SK-N-SH (cell line): Measurements from ENCODE around the gene CCNY. TPM values are rescaled to one million over a fixed set of nuclear protein-coding genes. Genes with fewer than 3 reads are reported as not detected.

Experiments
- CTCF ChIA-PET: fragments of 300-600, 350-600 bp; formaldehyde crosslinking; extraction: SDS; loops from one replicate; lab custom pipeline; 2021; lab: Yijun Ruan, JAX
- POLR2A ChIA-PET: fragments of 350-600 bp; sonication (Branson Sonifier 250); formaldehyde crosslinking; extraction: SDS; loops from one replicate; lab custom pipeline; 2020; ENCODE audit warnings: antibody characterized with exemption, inconsistent platforms; lab: Yijun Ruan, JAX
- DNase-seq: peaks from one replicate; pipeline ENCODE4 v3.0.0; 2012
- H2AFZ ChIP-seq: fragments of 200-600 bp; sonication (generic); 2 replicates; pipeline ENCODE4 v1.8.1; 2016; ENCODE audit warnings: antibody characterized with exemption, mild to moderate bottlenecking, low read depth
- H3F3A ChIP-seq: fragments of 200-600 bp; sonication (generic); replicated peaks from 2 replicates; pipeline ENCODE3; 2016; ENCODE audit warnings: antibody characterized with exemption, mild to moderate bottlenecking; ENCODE audit not compliant: insufficient read depth
- H3K27ac ChIP-seq, 2 experiments: fragments of 200-500 bp in 1 of 2; fragments of 200-600 bp in 1 of 2; sonication (Bioruptor generic) in 1 of 2; sonication (generic), shearing (Covaris generic) in 1 of 2; 2 replicates each; pipeline versions ENCODE4 v1.5.1 to v1.6.1; 2014 to 2016; ENCODE audit warnings: low read depth in 2 of 2, inconsistent platforms in 1 of 2, low read length in 1 of 2, mild to moderate bottlenecking in 1 of 2, mixed read lengths in 1 of 2
- H3K27me3 ChIP-seq: fragments of 200-600 bp; sonication (generic), shearing (Covaris generic); 2 replicates; pipeline ENCODE4 v1.6.1; 2016; ENCODE audit warnings: mixed run types; ENCODE audit not compliant: insufficient read depth
- H3K36me3 ChIP-seq, 2 experiments: fragments of 200-500 bp in 1 of 2; fragments of 200-600 bp in 1 of 2; sonication (Bioruptor generic) in 1 of 2; sonication (generic) in 1 of 2; replicated peaks in 1 of 2; 2 replicates each; pipeline versions ENCODE3 to v1.5.1; 2014 to 2016; ENCODE audit warnings: low read length in 1 of 2, mild to moderate bottlenecking in 1 of 2; ENCODE audit not compliant: insufficient read depth in 2 of 2, control insufficient read depth in 1 of 2
- H3K4me1 ChIP-seq, 2 experiments: fragments of 200-500 bp in 1 of 2; fragments of 200-600 bp in 1 of 2; sonication (Bioruptor generic) in 1 of 2; sonication (generic), shearing (Covaris generic) in 1 of 2; 2 replicates each; pipeline versions ENCODE4 v1.5.1 to v1.6.1; 2014 to 2016; ENCODE audit warnings: low read depth in 1 of 2, low read length in 1 of 2, mixed run types in 1 of 2; ENCODE audit not compliant: insufficient read depth in 2 of 2, control insufficient read depth in 1 of 2
- H3K4me2 ChIP-seq: fragments of 200-600 bp; sonication (generic), shearing (Covaris generic); 2 replicates; pipeline ENCODE4 v1.6.1; 2017; ENCODE audit warnings: mixed run types
- H3K4me3 ChIP-seq, 2 experiments: fragments of 200-500 bp in 1 of 2; fragments of 200-600 bp in 1 of 2; sonication (Bioruptor generic) in 1 of 2; sonication (generic), shearing (Covaris generic) in 1 of 2; 2 replicates each; pipeline versions ENCODE4 v1.5.1 to v1.8.1; 2014 to 2016; ENCODE audit warnings: low read depth in 2 of 2, inconsistent platforms in 1 of 2, low read length in 1 of 2, mild to moderate bottlenecking in 1 of 2, mixed read lengths in 1 of 2, moderate library complexity in 1 of 2
- H3K79me2 ChIP-seq: fragments of 200-600 bp; sonication (generic); 2 replicates; pipeline ENCODE4 v1.8.1; 2017; ENCODE audit warnings: mild to moderate bottlenecking; ENCODE audit not compliant: insufficient read depth
- H3K9ac ChIP-seq: fragments of 200-600 bp; sonication (generic); 2 replicates; pipeline ENCODE4 v1.6.1; 2017; ENCODE audit warnings: mixed run types
- H3K9me2 ChIP-seq: fragments of 200-600 bp; sonication (generic); 2 replicates; pipeline ENCODE4 v1.6.1; 2017; ENCODE audit warnings: mixed run types
- H3K9me3 ChIP-seq: fragments of 200-600 bp; sonication (generic); 2 replicates; pipeline ENCODE4 v1.6.1; 2017; ENCODE audit warnings: mixed run types, mild to moderate bottlenecking, moderate library complexity
- H4K20me1 ChIP-seq: fragments of 200-600 bp; sonication (generic); 2 replicates; pipeline ENCODE4 v1.6.1; 2017; ENCODE audit warnings: mild to moderate bottlenecking, mixed run types; ENCODE audit not compliant: insufficient read depth
- ELF1 ChIP-seq: IDR thresholded peaks from 2 replicates; pipeline ENCODE4 v1.4.0; 2012
- EP300 ChIP-seq, 2 experiments: IDR thresholded peaks; 2 replicates each; pipeline versions ENCODE4 v1.4.0 to v1.6.1; 2012; ENCODE audit warnings: borderline replicate concordance in 1 of 2, low read depth in 1 of 2, low read length in 1 of 2
- EZH2phosphoT487 ChIP-seq: fragments of 200-600 bp; sonication (generic); IDR thresholded peaks from 2 replicates; pipeline ENCODE4 v1.6.1; 2017; ENCODE audit warnings: low read depth, mixed run types, mild to moderate bottlenecking, antibody characterized with exemption, moderate library complexity, borderline replicate concordance
- FOSL2 ChIP-seq: IDR thresholded peaks from 2 replicates; pipeline ENCODE4 v1.4.0; 2012; ENCODE audit warnings: low read depth, mild to moderate bottlenecking, moderate library complexity, borderline replicate concordance
- FOXJ3 ChIP-seq: sonication (generic); formaldehyde crosslinking; IDR thresholded peaks from 2 replicates; pipeline ENCODE4 v1.5.1; 2020; ENCODE audit warnings: mild to moderate bottlenecking, missing genetic modification reagents
- FOXM1 ChIP-seq: IDR thresholded peaks from 2 replicates; pipeline ENCODE4 v1.4.0; 2012; ENCODE audit warnings: low read depth, mild to moderate bottlenecking
- GABPA ChIP-seq: IDR thresholded peaks from 2 replicates; pipeline ENCODE4 v1.4.0; 2012; ENCODE audit warnings: low read depth, mild to moderate bottlenecking
- GATA2 ChIP-seq: sonication (generic); formaldehyde crosslinking; IDR thresholded peaks from 2 replicates; pipeline ENCODE4 v1.5.0; 2020; ENCODE audit warnings: mild to moderate bottlenecking, missing genetic modification reagents
- NFIC ChIP-seq: IDR thresholded peaks from 2 replicates; pipeline ENCODE4 v1.4.0; 2012; ENCODE audit warnings: borderline replicate concordance
- RAD21 ChIP-seq: IDR thresholded peaks from 2 replicates; pipeline ENCODE4 v1.6.1; 2012; ENCODE audit warnings: mild to moderate bottlenecking, low read length
- RCOR1 ChIP-seq: fragments of 150-350 bp; IDR thresholded peaks from 2 replicates; pipeline ENCODE4 v1.6.1; 2017; ENCODE audit warnings: antibody characterized with exemption, low read length
- SIN3A ChIP-seq: IDR thresholded peaks from 2 replicates; pipeline ENCODE4 v1.6.1; 2012; ENCODE audit warnings: low read depth, mild to moderate bottlenecking, low read length, moderate library complexity, borderline replicate concordance
- SMC3 ChIP-seq: IDR thresholded peaks from 2 replicates; pipeline ENCODE4 v1.6.1; 2012; ENCODE audit warnings: low read depth, low read length, improper control_type of control experiment
- TAF1 ChIP-seq: IDR thresholded peaks from 2 replicates; pipeline ENCODE4 v1.6.1; 2012; ENCODE audit warnings: low read depth, mild to moderate bottlenecking, low read length, moderate library complexity, borderline replicate concordance
- WGBS: methylation state at CpG from one replicate; pipeline ENCODE4 v1.1.6; 2017; ENCODE audit warnings: low lambda C conversion rate; 5-methylcytosine and 5-hydroxymethylcytosine counted together
- polyA plus RNA-seq, 3 experiments: library from polyadenylated mRNA; depleted of rRNA; stranded (reverse); fragments of >200 nt; gene quantifications; 2 replicates each; pipeline ENCODE4 v1.2.3, GENCODE V29; 2012
- TF ChIP-seq, protein P1 (sequence below): IDR thresholded peaks from 2 replicates; pipeline ENCODE4 v1.6.1; 2012; ENCODE audit warnings: mild to moderate bottlenecking, low read depth, low read length, moderate library complexity
- TF ChIP-seq, protein P2 (sequence below): fragments of 150-350 bp; IDR thresholded peaks from 2 replicates; pipeline ENCODE4 v1.6.1; 2017; ENCODE audit warnings: antibody characterized with exemption, low read length, low read depth, borderline replicate concordance
- TF ChIP-seq, protein P3 (sequence below): fragments of 200-600 bp; sonication (generic); IDR thresholded peaks from 2 replicates; pipeline ENCODE4 v1.6.1; 2017; ENCODE audit warnings: antibody characterized with exemption, mild to moderate bottlenecking, moderate library complexity
- TF ChIP-seq, protein P4 (sequence below): fragments of 150-350 bp; IDR thresholded peaks from 2 replicates; pipeline ENCODE4 v1.6.1; 2016; ENCODE audit warnings: mild to moderate bottlenecking, low read depth, low read length
- TF ChIP-seq, protein P5 (sequence below): IDR thresholded peaks from 2 replicates; pipeline ENCODE4 v1.4.0; 2012; ENCODE audit warnings: low read depth, borderline replicate concordance

CCNY gene
- polyA plus RNA-seq, 1 of the 3 experiments (the other 2 are of a cell fraction) = 29.4 TPM

DNA sequence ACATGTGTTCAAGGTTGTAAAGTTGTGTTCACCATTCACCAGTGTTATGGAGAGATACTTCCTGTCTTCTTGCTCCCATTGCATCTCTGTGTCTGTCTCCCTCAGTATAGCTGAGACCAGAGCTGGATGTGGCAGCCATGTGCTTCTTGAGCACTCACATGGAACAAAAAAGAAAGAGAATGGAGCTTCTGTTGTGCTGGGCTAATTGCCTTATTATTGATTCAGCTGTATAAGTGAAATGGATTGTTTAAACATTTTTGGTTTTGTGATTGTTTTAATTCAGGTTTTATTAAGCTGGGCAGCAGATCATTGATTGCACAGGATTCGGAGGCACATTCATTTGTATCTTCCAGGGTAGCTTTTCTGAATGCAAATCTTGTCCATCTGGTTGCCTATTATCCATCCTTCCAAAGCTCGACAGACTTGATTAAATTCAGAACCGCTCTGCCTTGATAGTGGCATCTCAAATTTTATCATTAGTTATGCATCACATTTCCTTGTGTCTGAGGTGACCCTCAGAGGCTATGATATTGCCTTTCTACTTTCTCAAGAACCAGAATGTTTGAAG lies 119.9 kb downstream of the CCNY start:
- H3K36me3 ChIP-seq = no peaks in the 10 kb centered on the region
- H3K4me3 ChIP-seq = no peak overlapping the region
- no peak overlapping the region for H3K27ac ChIP-seq
- no peak overlapping the region for H2AFZ ChIP-seq
- peaks cover 84% of the 10 kb centered on the region for H3K79me2 ChIP-seq
- H3K9me2 ChIP-seq = no peaks in the 10 kb centered on the region
- H3K9me3 ChIP-seq = no peaks in the 10 kb centered on the region
- POLR2A ChIA-PET = no interaction called here
- H3K4me2 ChIP-seq = no peak overlapping the region
- no peak for TF ChIP-seq SIN3A
- no peak for TF ChIP-seq SMC3
- no peak for TF ChIP-seq FOSL2
- TF ChIP-seq, protein P1, sequence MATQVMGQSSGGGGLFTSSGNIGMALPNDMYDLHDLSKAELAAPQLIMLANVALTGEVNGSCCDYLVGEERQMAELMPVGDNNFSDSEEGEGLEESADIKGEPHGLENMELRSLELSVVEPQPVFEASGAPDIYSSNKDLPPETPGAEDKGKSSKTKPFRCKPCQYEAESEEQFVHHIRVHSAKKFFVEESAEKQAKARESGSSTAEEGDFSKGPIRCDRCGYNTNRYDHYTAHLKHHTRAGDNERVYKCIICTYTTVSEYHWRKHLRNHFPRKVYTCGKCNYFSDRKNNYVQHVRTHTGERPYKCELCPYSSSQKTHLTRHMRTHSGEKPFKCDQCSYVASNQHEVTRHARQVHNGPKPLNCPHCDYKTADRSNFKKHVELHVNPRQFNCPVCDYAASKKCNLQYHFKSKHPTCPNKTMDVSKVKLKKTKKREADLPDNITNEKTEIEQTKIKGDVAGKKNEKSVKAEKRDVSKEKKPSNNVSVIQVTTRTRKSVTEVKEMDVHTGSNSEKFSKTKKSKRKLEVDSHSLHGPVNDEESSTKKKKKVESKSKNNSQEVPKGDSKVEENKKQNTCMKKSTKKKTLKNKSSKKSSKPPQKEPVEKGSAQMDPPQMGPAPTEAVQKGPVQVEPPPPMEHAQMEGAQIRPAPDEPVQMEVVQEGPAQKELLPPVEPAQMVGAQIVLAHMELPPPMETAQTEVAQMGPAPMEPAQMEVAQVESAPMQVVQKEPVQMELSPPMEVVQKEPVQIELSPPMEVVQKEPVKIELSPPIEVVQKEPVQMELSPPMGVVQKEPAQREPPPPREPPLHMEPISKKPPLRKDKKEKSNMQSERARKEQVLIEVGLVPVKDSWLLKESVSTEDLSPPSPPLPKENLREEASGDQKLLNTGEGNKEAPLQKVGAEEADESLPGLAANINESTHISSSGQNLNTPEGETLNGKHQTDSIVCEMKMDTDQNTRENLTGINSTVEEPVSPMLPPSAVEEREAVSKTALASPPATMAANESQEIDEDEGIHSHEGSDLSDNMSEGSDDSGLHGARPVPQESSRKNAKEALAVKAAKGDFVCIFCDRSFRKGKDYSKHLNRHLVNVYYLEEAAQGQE = no peak
- no peak for TF ChIP-seq EP300 (IDR thresholded peaks at IDR 0.05; ENCODE audit: borderline replicate concordance in 1 of 2, low read depth in 1 of 2, low read length in 1 of 2)
- TF ChIP-seq, protein P2, sequence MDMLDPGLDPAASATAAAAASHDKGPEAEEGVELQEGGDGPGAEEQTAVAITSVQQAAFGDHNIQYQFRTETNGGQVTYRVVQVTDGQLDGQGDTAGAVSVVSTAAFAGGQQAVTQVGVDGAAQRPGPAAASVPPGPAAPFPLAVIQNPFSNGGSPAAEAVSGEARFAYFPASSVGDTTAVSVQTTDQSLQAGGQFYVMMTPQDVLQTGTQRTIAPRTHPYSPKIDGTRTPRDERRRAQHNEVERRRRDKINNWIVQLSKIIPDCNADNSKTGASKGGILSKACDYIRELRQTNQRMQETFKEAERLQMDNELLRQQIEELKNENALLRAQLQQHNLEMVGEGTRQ = no peak
- TF ChIP-seq FOXM1 = no peak
- no peak for TF ChIP-seq RAD21
- no peak for TF ChIP-seq RCOR1
- no peak for TF ChIP-seq NFIC
- no peak for TF ChIP-seq ELF1
- peaks cover 20 to 23% of the 10 kb centered on the region in 2 experiments for H3K4me1 ChIP-seq
- no peaks in the 10 kb centered on the region for H3F3A ChIP-seq
- no peaks in the 10 kb centered on the region for H3K27me3 ChIP-seq
- DNase-seq = no peak
- WGBS = 84% methylated on average over 3 of the region's 3 CpGs
- H4K20me1 ChIP-seq = peaks cover 78% of the 10 kb centered on the region
- CTCF ChIA-PET = interaction anchor here (1.1 to 1.2 kb wide), 2 partner anchors 35 to 75 kb away, joined by 3 to 4 read pairs; no protein-coding TSS in a partner anchor
- no peak overlapping the region for H3K9ac ChIP-seq

DNA sequence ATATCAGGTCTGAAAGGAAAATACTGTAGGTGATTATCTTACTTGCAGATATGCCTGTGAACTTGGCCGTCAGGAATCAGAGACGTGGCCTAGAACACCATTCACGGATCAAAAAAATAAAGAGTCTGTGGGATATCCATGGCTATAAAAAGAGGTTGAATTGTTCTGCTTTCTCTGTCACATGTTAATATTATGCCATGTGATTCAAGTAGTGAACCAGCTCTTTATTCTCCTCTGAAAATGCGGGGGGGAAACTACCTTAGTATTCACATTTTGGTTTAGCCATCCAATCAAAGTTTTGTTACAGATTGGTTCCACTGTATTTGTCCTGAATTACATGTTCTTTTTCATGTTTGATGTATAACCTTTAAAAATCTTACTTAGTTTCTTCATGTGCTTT lies 120.5 kb downstream of the CCNY start:
- Histone ChIP-seq H3K27me3 (no peaks in the 10 kb centered on the region), H3K79me2 (peaks cover 84% of the 10 kb centered on the region), H3F3A (no peaks in the 10 kb centered on the region), H3K27ac (no peak overlapping the region), H3K4me2 (no peak overlapping the region), H3K9ac (no peak overlapping the region), H3K4me1 (peaks cover 16 to 26% of the 10 kb centered on the region in 2 experiments), H3K4me3 (no peak overlapping the region), H4K20me1 (peaks cover 78% of the 10 kb centered on the region), H2AFZ (no peak overlapping the region), H3K36me3 (no peaks in the 10 kb centered on the region), H3K9me3 (no peaks in the 10 kb centered on the region), H3K9me2 (no peaks in the 10 kb centered on the region)
- CTCF ChIA-PET = interaction anchor here (1.1 to 1.2 kb wide), 2 partner anchors 35 to 75 kb away, joined by 3 to 4 read pairs; no protein-coding TSS in a partner anchor
- WGBS = 96% methylated on average over 4 of the region's 4 CpGs
- DNase-seq = no peak
- POLR2A ChIA-PET = no interaction called here
- TF ChIP-seq, protein P3, sequence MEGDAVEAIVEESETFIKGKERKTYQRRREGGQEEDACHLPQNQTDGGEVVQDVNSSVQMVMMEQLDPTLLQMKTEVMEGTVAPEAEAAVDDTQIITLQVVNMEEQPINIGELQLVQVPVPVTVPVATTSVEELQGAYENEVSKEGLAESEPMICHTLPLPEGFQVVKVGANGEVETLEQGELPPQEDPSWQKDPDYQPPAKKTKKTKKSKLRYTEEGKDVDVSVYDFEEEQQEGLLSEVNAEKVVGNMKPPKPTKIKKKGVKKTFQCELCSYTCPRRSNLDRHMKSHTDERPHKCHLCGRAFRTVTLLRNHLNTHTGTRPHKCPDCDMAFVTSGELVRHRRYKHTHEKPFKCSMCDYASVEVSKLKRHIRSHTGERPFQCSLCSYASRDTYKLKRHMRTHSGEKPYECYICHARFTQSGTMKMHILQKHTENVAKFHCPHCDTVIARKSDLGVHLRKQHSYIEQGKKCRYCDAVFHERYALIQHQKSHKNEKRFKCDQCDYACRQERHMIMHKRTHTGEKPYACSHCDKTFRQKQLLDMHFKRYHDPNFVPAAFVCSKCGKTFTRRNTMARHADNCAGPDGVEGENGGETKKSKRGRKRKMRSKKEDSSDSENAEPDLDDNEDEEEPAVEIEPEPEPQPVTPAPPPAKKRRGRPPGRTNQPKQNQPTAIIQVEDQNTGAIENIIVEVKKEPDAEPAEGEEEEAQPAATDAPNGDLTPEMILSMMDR = no peak
- TF ChIP-seq, protein P4, sequence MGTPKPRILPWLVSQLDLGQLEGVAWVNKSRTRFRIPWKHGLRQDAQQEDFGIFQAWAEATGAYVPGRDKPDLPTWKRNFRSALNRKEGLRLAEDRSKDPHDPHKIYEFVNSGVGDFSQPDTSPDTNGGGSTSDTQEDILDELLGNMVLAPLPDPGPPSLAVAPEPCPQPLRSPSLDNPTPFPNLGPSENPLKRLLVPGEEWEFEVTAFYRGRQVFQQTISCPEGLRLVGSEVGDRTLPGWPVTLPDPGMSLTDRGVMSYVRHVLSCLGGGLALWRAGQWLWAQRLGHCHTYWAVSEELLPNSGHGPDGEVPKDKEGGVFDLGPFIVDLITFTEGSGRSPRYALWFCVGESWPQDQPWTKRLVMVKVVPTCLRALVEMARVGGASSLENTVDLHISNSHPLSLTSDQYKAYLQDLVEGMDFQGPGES = no peak
- TF ChIP-seq NFIC = no peak
- no peak for TF ChIP-seq RAD21
- TF ChIP-seq GATA2 (CRISPR knock-in tag) = no peak
- no peak for TF ChIP-seq EP300 (IDR thresholded peaks at IDR 0.05; ENCODE audit: borderline replicate concordance in 1 of 2, low read depth in 1 of 2, low read length in 1 of 2)
- no peak for TF ChIP-seq TAF1
- TF ChIP-seq, protein P5, sequence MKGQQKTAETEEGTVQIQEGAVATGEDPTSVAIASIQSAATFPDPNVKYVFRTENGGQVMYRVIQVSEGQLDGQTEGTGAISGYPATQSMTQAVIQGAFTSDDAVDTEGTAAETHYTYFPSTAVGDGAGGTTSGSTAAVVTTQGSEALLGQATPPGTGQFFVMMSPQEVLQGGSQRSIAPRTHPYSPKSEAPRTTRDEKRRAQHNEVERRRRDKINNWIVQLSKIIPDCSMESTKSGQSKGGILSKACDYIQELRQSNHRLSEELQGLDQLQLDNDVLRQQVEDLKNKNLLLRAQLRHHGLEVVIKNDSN = no peak
- TF ChIP-seq EZH2phosphoT487 = no peak
- TF ChIP-seq RCOR1 = no peak
- TF ChIP-seq FOXJ3 (CRISPR knock-in tag) = no peak
- no peak for TF ChIP-seq GABPA
